Stimulated activated naive CD8-positive, alpha-beta T cell treated with anti-CD3 and anti-CD28 coated beads, Interleukin-15, Interleukin-2, amounts not matched to agents 100 ng/mL and 50 ng/mL, for 24 hours (primary cell): ENCODE data around the gene LINGO1.
A peak's percentile ranks its signal among the peaks of the same experiment; 100 is the strongest.

Source experiments
- H3K27ac Mint-ChIP-seq: one replicate; pipeline ENCODE4 v1.8.0; 2021; ENCODE audit warnings: mild to moderate bottlenecking, mixed read lengths
- H3K27me3 Mint-ChIP-seq: one replicate; pipeline ENCODE4 v1.8.0; 2021; ENCODE audit warnings: mixed read lengths
- H3K36me3 Mint-ChIP-seq: one replicate; pipeline ENCODE4 v1.8.0; 2021; ENCODE audit warnings: low read depth, mixed read lengths
- H3K4me1 Mint-ChIP-seq: one replicate; pipeline ENCODE4 v1.8.0; 2021; ENCODE audit warnings: low read depth, mixed read lengths
- H3K4me3 Mint-ChIP-seq: one replicate; pipeline ENCODE4 v1.8.0; 2021; ENCODE audit warnings: mild to moderate bottlenecking, mixed read lengths
- H3K9me3 Mint-ChIP-seq: one replicate; pipeline ENCODE4 v1.8.0; 2021; ENCODE audit warnings: mixed read lengths

LINGO1 gene

GRCh38 chr15:77664428-77664827, 31.7 kb upstream of the LINGO1 start:
- peaks cover 9% of the 10 kb centered on the region for H3K27me3 Mint-ChIP-seq
- H3K4me1 Mint-ChIP-seq, result no peaks in the 10 kb centered on the region
- no peak overlapping the region for H3K27ac Mint-ChIP-seq
- no peak overlapping the region for H3K4me3 Mint-ChIP-seq
- H3K9me3 Mint-ChIP-seq, result no peaks in the 10 kb centered on the region
- no peaks in the 10 kb centered on the region for H3K36me3 Mint-ChIP-seq

- H3K27me3 Mint-ChIP-seq, result peaks cover 12% of the 10 kb centered on the region
Observed at GRCh38 chr15:77663256-77663655, 30.5 kb upstream of the LINGO1 start.

DNA sequence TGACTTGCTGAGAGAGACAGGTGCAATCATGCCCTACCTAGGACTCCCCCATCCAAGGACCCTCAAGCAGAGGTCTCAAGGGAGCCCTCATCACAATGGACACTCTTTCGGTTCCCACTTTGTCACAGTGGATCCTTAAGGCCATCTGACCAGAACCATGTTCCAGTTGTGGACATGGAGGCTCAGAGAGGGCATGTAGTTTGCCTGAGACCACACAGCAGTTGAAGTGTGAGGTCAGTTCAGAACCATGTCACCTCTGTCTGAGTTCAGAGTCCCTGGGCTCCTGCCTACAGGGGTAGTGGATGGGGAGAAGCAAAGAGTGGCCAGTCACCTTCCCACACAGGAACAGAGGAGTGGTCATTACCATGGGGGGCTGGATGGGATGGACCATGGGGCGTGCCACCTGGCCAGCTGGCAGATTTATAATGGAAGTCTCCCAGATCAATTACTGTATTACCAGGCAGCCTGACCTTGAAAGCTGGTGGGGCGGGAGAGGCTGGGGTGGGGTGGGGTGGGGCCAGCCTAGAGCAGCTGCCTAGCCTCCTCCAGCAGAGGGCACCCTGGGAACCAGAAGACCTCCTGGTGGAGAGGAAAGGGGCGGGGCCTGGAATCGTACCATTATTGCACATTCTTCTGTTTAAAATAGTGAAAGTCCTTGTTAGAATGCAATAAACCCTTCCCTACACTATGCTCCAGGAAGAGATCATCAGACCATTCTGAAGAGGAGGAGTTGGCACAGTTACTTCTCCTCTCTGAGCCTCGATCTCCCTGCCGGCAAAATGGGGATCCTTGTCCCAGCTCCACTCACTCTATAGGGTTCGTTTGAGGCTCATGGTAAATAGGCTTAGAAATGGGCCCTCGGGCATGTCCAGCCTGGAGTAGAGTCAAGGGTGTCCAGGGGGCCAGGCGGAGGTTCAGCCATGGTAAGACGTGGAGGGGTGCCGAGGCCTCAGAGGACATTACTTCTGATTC, 26.9 kb upstream of the LINGO1 start:
- peaks cover 11% of the 10 kb centered on the region for H3K27me3 Mint-ChIP-seq
- H3K36me3 Mint-ChIP-seq, result no peaks in the 10 kb centered on the region
- H3K27ac Mint-ChIP-seq, result no peak overlapping the region
- H3K4me1 Mint-ChIP-seq, result no peaks in the 10 kb centered on the region
- no peak overlapping the region for H3K4me3 Mint-ChIP-seq
- H3K9me3 Mint-ChIP-seq, result no peaks in the 10 kb centered on the region

More at GRCh38 chr15:77663256-77663655, 30.5 kb upstream of the LINGO1 start:
- H3K9me3 Mint-ChIP-seq, result no peaks in the 10 kb centered on the region
- no peak overlapping the region for H3K4me3 Mint-ChIP-seq
- H3K4me1 Mint-ChIP-seq, result no peaks in the 10 kb centered on the region
- no peaks in the 10 kb centered on the region for H3K36me3 Mint-ChIP-seq
- H3K27ac Mint-ChIP-seq, result no peak overlapping the region

GRCh38 chr15:77658304-77658703, 25.6 kb upstream of the LINGO1 start:
- peaks cover 11% of the 10 kb centered on the region for H3K27me3 Mint-ChIP-seq
- no peaks in the 10 kb centered on the region for H3K4me1 Mint-ChIP-seq
- H3K36me3 Mint-ChIP-seq, result no peaks in the 10 kb centered on the region
- no peak overlapping the region for H3K27ac Mint-ChIP-seq
- H3K4me3 Mint-ChIP-seq, result no peak overlapping the region
- no peaks in the 10 kb centered on the region for H3K9me3 Mint-ChIP-seq

DNA sequence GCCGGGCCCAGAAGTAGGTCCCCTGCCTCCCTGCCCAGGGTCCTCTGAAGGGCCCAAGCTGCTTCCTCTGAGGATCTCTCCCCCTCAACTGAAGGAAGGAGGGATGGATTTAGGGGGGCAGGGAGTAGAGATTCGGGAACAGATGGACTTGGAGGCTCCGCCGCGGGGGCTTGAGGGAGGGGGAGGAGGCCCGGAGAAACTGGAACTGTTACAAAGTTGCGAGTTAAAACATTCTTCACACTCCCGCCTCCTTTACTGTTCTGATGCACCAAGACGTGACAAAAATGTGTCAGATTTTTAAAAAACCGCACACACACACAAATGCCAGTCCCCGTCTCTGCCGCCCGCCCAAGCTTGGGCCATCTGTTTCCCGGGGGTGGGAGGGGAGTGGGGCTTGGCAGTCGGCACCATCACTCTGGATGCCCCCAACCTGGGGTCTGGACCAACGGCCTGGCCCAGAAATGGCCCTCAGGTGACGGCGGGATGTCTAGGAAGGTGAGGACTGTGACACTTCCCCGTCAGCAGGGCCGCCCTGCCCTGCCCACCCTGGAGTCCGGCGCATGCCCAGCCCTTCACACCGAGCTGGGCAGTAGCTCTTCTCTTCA, 25.0 kb upstream of the LINGO1 start:
- H3K27me3 Mint-ChIP-seq, result peaks cover 11% of the 10 kb centered on the region
- H3K9me3 Mint-ChIP-seq, result no peaks in the 10 kb centered on the region
- no peaks in the 10 kb centered on the region for H3K36me3 Mint-ChIP-seq
- H3K4me1 Mint-ChIP-seq, result no peaks in the 10 kb centered on the region
- H3K4me3 Mint-ChIP-seq, result no peak overlapping the region
- H3K27ac Mint-ChIP-seq, result no peak overlapping the region

DNA sequence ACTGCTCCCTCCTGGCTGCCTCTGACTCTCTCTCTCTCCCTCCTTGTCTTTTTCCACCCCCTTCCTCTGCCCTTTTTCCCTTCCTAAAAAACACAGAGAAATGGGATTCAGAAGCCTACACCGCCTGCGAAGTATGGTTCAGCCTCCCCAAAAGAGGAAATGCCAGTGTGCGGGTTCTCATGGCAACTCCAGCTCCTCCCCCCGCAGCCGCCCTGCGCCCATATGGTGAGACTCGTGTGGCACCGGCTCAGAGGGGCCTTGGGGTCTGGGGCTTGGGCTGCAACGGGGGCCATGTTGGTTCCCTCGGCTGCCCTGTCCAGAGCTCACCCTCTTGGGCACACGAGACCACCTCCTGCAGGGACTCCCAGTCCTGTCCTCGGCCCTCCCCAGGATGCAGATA, 23.6 kb upstream of the LINGO1 start:
- Mint-ChIP-seq H3K4me1 (no peaks in the 10 kb centered on the region), H3K27ac (no peak overlapping the region), H3K4me3 (no peak overlapping the region), H3K9me3 (no peaks in the 10 kb centered on the region), H3K27me3 (peaks cover 11% of the 10 kb centered on the region), H3K36me3 (no peaks in the 10 kb centered on the region)

DNA sequence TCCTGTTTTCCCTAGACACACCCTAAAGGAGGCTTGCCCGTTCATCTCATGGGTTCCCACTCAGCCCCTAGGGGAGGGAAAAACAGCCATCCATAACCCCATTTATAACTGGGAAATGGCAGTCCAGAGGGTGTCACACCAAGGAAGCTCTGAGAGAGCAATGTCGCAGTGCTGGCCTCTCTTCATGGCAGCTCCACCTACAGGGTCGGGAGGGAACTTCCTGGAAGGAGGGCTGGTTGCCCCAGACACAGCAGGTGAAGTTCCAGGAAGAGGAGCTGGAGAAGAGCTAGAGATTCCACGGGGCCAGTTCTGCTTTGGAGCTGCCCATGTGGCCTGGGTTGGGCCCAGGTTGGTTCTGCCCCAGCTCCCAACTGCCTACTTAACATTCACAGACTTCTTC, 22.3 kb upstream of the LINGO1 start:
- Mint-ChIP-seq H3K4me3 (no peak overlapping the region), H3K4me1 (no peaks in the 10 kb centered on the region), H3K36me3 (no peaks in the 10 kb centered on the region), H3K9me3 (no peaks in the 10 kb centered on the region), H3K27me3 (peaks cover 7% of the 10 kb centered on the region), H3K27ac (no peak overlapping the region)

GRCh38 chr15:77653832-77654480, 21.2 kb upstream of the LINGO1 start:
- no peak overlapping the region for H3K27ac Mint-ChIP-seq
- H3K36me3 Mint-ChIP-seq, result no peaks in the 10 kb centered on the region
- H3K27me3 Mint-ChIP-seq, result peaks cover 7% of the 10 kb centered on the region
- H3K9me3 Mint-ChIP-seq, result no peaks in the 10 kb centered on the region
- H3K4me3 Mint-ChIP-seq, result no peak overlapping the region
- H3K4me1 Mint-ChIP-seq, result no peaks in the 10 kb centered on the region

GRCh38 chr15:77650265-77650664, 17.6 kb upstream of the LINGO1 start:
- Mint-ChIP-seq H3K27me3 (peaks cover 3% of the 10 kb centered on the region), H3K4me1 (no peaks in the 10 kb centered on the region), H3K27ac (peak overlapping the region; percentile 45), H3K4me3 (no peak overlapping the region), H3K36me3 (no peaks in the 10 kb centered on the region), H3K9me3 (no peaks in the 10 kb centered on the region)

DNA sequence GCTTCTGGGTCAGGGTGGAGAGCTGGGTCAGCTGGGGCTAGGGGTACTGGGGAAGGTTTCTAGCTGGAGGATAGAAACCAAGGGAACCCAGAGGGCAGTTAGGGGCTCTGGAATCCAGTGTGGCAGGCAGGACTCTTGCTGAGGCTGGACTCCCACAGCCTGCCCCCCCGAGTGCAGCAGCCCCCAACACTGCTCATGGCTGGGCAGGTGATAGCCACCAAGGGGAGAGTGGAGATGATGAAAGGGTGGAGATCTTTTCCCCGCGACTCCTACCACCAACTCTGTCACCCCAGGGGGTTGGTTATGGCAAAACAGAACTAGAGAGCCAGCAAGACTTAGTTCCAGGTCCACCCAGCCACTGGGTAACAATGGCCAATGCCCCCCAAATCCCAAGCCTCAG, 16.9 kb upstream of the LINGO1 start:
- H3K4me3 Mint-ChIP-seq, result no peak overlapping the region
- H3K4me1 Mint-ChIP-seq, result no peaks in the 10 kb centered on the region
- H3K27me3 Mint-ChIP-seq, result no peaks in the 10 kb centered on the region
- no peak overlapping the region for H3K27ac Mint-ChIP-seq
- no peaks in the 10 kb centered on the region for H3K9me3 Mint-ChIP-seq
- no peaks in the 10 kb centered on the region for H3K36me3 Mint-ChIP-seq

DNA sequence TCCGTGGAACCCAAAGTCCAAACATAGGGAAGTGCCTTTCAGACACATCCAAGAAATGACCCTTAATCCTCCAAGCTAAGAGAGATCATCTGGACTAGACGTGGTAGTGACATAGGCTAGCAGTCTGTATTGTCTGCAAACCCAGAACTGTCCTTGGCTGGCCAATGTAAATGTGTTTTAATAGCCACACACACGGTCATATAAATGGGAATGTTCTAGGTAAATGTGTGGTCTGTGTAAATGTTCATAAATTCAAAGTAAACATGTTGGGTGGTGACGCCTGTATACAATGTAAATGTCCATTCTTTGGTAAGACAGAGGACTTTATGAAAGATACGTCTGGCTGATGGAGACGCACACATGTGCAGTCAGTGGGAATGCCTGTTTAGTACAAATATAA, 16.3 kb upstream of the LINGO1 start:
- H3K9me3 Mint-ChIP-seq, result no peaks in the 10 kb centered on the region
- H3K4me1 Mint-ChIP-seq, result no peaks in the 10 kb centered on the region
- no peaks in the 10 kb centered on the region for H3K36me3 Mint-ChIP-seq

GRCh38 chr15:77647961-77648360, 15.2 kb upstream of the LINGO1 start:
- Mint-ChIP-seq H3K9me3 (no peaks in the 10 kb centered on the region), H3K36me3 (no peaks in the 10 kb centered on the region)

More for the DNA sequence above, 16.3 kb upstream of the LINGO1 start:
- Mint-ChIP-seq H3K27ac (no peak overlapping the region), H3K4me3 (no peak overlapping the region), H3K27me3 (no peaks in the 10 kb centered on the region)

GRCh38 chr15:77646104-77646694, 13.5 kb upstream of the LINGO1 start:
- no peaks in the 10 kb centered on the region for H3K36me3 Mint-ChIP-seq
- no peaks in the 10 kb centered on the region for H3K9me3 Mint-ChIP-seq
- H3K4me1 Mint-ChIP-seq, result no peaks in the 10 kb centered on the region
- H3K27me3 Mint-ChIP-seq, result no peaks in the 10 kb centered on the region
- H3K27ac Mint-ChIP-seq, result no peak overlapping the region
- H3K4me3 Mint-ChIP-seq, result no peak overlapping the region

More at GRCh38 chr15:77647961-77648360, 15.2 kb upstream of the LINGO1 start:
- Mint-ChIP-seq H3K27me3 (no peaks in the 10 kb centered on the region), H3K4me3 (no peak overlapping the region), H3K27ac (no peak overlapping the region), H3K4me1 (no peaks in the 10 kb centered on the region)

DNA sequence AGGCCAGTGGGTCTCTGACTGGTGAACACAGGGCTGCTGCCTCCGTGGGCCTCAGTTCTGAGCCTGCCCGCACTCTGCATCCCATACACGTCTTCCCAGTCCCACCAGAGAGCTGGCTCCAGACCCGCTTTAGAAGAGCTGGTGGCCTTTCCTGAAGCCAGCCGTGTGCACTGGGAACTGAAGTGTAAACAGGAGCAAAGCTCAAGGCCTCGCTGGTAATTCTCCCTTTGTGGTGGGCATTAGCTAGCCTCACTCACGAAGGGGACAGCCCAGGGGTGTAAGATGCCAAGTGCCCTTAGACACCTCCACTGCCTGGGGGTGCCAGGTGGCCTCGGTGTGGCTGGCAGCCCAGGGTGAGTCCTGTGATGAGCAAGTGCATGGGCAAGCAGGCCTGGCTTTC, 12.9 kb upstream of the LINGO1 start:
- no peaks in the 10 kb centered on the region for H3K9me3 Mint-ChIP-seq
- no peaks in the 10 kb centered on the region for H3K27me3 Mint-ChIP-seq
- H3K36me3 Mint-ChIP-seq, result no peaks in the 10 kb centered on the region
- H3K4me3 Mint-ChIP-seq, result no peak overlapping the region
- no peak overlapping the region for H3K27ac Mint-ChIP-seq
- H3K4me1 Mint-ChIP-seq, result no peaks in the 10 kb centered on the region
